Neuronal stem cell (in vitro differentiated cells): ENCODE measurements around the gene SERPINA3.
A peak's percentile ranks its signal among the peaks of the same experiment; 100 is the strongest.

ENCODE experiments used
- DNase-seq: peaks from one replicate; pipeline ENCODE4 v3.0.0-alpha.2; 2013; ENCODE audit warnings: low spot score
- H2AFZ ChIP-seq: one replicate; pipeline ENCODE4 v1.6.1; 2013; ENCODE audit warnings: mild to moderate bottlenecking, low read length, inconsistent platforms
- H2AK5ac ChIP-seq: 2 replicates; pipeline ENCODE4 v1.6.1; 2013; ENCODE audit warnings: low read depth, mild to moderate bottlenecking, inconsistent platforms, low read length, moderate library complexity, mixed read lengths
- H2BK120ac ChIP-seq: 2 replicates; pipeline ENCODE4 v1.6.1; 2013; ENCODE audit warnings: low read depth, mild to moderate bottlenecking, inconsistent platforms, low read length, moderate library complexity, mixed read lengths
- H2BK12ac ChIP-seq: one replicate; pipeline ENCODE4 v1.6.1; 2013; ENCODE audit warnings: low read length, inconsistent platforms
- H2BK15ac ChIP-seq: 2 replicates; pipeline ENCODE4 v1.6.1; 2013; ENCODE audit warnings: mild to moderate bottlenecking, low read length, inconsistent platforms, mixed read lengths
- H2BK5ac ChIP-seq: one replicate; pipeline ENCODE4 v1.6.1; 2013; ENCODE audit warnings: inconsistent platforms, mild to moderate bottlenecking, low read length, moderate library complexity
- H3K14ac ChIP-seq: one replicate; pipeline ENCODE4 v1.6.1; 2013; ENCODE audit warnings: low read length, inconsistent platforms
- H3K18ac ChIP-seq: 2 replicates; pipeline ENCODE4 v1.6.1; 2013; ENCODE audit warnings: low read length, inconsistent platforms
- H3K23ac ChIP-seq: 2 replicates; pipeline ENCODE4 v1.6.1; 2013; ENCODE audit warnings: low read depth, mild to moderate bottlenecking, mixed read lengths, low read length, inconsistent platforms; ENCODE audit not compliant: poor library complexity
- H3K27ac ChIP-seq: replicated peaks from 3 replicates; pipeline ENCODE4 v1.5.1; 2013; ENCODE audit warnings: low read length, inconsistent platforms
- H3K27me3 ChIP-seq, 3 experiments: 2 replicates each; pipeline ENCODE4 v1.6.1; 2013; ENCODE audit warnings: low read length in 3 of 3, mild to moderate bottlenecking in 2 of 3, inconsistent platforms in 1 of 3, low read depth in 1 of 3, mixed read lengths in 1 of 3, moderate library complexity in 1 of 3; ENCODE audit not compliant: control insufficient read depth in 3 of 3, insufficient read depth in 3 of 3
- H3K36me3 ChIP-seq, 2 donors: replicated peaks in 1 of 2; 2 replicates each; pipeline ENCODE4 v1.6.1; 2013; ENCODE audit warnings: low read length in 2 of 2; ENCODE audit not compliant: control insufficient read depth in 2 of 2, insufficient read depth in 2 of 2
- H3K4ac ChIP-seq: 2 replicates; pipeline ENCODE4 v1.6.1; 2013; ENCODE audit warnings: inconsistent platforms, mild to moderate bottlenecking, low read length, moderate library complexity
- H3K4me1 ChIP-seq, 2 donors: 1 replicate in 1 of 2; 2 replicates in 1 of 2; pipeline ENCODE4 v1.6.1; 2013; ENCODE audit warnings: low read length in 2 of 2, low read depth in 1 of 2; ENCODE audit not compliant: control insufficient read depth in 2 of 2, insufficient read depth in 1 of 2
- H3K4me2 ChIP-seq: one replicate; pipeline ENCODE4 v1.6.1; 2013; ENCODE audit warnings: mild to moderate bottlenecking, low read length, inconsistent platforms; ENCODE audit not compliant: insufficient read depth, poor library complexity, severe bottlenecking
- H3K4me3 ChIP-seq, 2 donors: 2 replicates each; pipeline ENCODE4 v1.5.1; 2013; ENCODE audit warnings: low read length in 2 of 2, mild to moderate bottlenecking in 2 of 2, inconsistent platforms in 1 of 2, moderate library complexity in 1 of 2
- H3K79me1 ChIP-seq: one replicate; pipeline ENCODE4 v1.6.1; 2013; ENCODE audit warnings: low read depth, mild to moderate bottlenecking, inconsistent platforms, low read length, moderate library complexity
- H3K9ac ChIP-seq: one replicate; pipeline ENCODE4 v1.6.1; 2013; ENCODE audit warnings: mild to moderate bottlenecking, low read depth, low read length, inconsistent platforms; ENCODE audit not compliant: poor library complexity
- H3K9me3 ChIP-seq, 2 donors: replicated peaks in 1 of 2; 2 replicates each; pipeline versions ENCODE3 to v1.6.1; 2013; ENCODE audit warnings: low read length in 2 of 2, mild to moderate bottlenecking in 2 of 2, inconsistent platforms in 1 of 2, low read depth in 1 of 2, mixed read lengths in 1 of 2, moderate library complexity in 1 of 2; ENCODE audit not compliant: control insufficient read depth in 2 of 2, insufficient read depth in 1 of 2
- H4K8ac ChIP-seq: one replicate; pipeline ENCODE4 v1.6.1; 2013; ENCODE audit warnings: low read depth, mild to moderate bottlenecking, inconsistent platforms, low read length, moderate library complexity
- H4K91ac ChIP-seq: one replicate; pipeline ENCODE4 v1.6.1; 2013; ENCODE audit warnings: low read length, low read depth, mild to moderate bottlenecking, inconsistent platforms; ENCODE audit not compliant: poor library complexity
- WGBS, 2 donors: extraction: QIAGEN DNeasy Blood & Tissue Kit; methylation state at CpG; one replicate each; pipeline ENCODE4 v1.1.7; 2013; ENCODE audit warnings: missing lambda C conversion rate in 2 of 2, mixed read lengths in 1 of 2; ENCODE audit not compliant: insufficient read length in 2 of 2, insufficient replicate concordance in 1 of 2; ENCODE audit errors: extremely low coverage in 2 of 2; 5-methylcytosine and 5-hydroxymethylcytosine counted together

The SERPINA3 gene

GRCh38 chr14:94615254-94615653 is 3.1 kb downstream of the SERPINA3 start:
- no peaks in the 10 kb centered on the region for H3K27me3 ChIP-seq
- H4K91ac ChIP-seq, result no peak overlapping the region
- H2AK5ac ChIP-seq, result no peak overlapping the region
- H2BK120ac ChIP-seq, result no peak overlapping the region
- H2BK12ac ChIP-seq, result no peak overlapping the region
- no peak overlapping the region for H3K27ac ChIP-seq
- H3K18ac ChIP-seq, result no peak overlapping the region
- H3K36me3 ChIP-seq, result no peaks in the 10 kb centered on the region
- H4K8ac ChIP-seq, result no peak overlapping the region
- no peak for DNase-seq
- no peak overlapping the region for H2AFZ ChIP-seq
- no peak overlapping the region for H2BK15ac ChIP-seq
- no peak overlapping the region for H3K14ac ChIP-seq
- peaks cover 0 to 9% of the 10 kb centered on the region in 2 donors for H3K4me1 ChIP-seq
- H3K4ac ChIP-seq, result no peak overlapping the region
- no peak overlapping the region for H3K4me3 ChIP-seq
- no CpG with 5 or more reads among the region's 3 CpGs for WGBS, 2 donors
- H3K23ac ChIP-seq, result no peak overlapping the region
- H3K9ac ChIP-seq, result no peak overlapping the region
- H3K4me2 ChIP-seq, result no peak overlapping the region
- no peak overlapping the region for H2BK5ac ChIP-seq
- H3K79me1 ChIP-seq, result no peaks in the 10 kb centered on the region
- peaks cover 9 to 11% of the 10 kb centered on the region in 2 donors for H3K9me3 ChIP-seq

- no CpG with 5 or more reads among the region's 8 CpGs for WGBS, 2 donors
- Histone ChIP-seq H2BK15ac (no peak overlapping the region), H2BK120ac (no peak overlapping the region), H3K9me3 (peaks cover 9 to 11% of the 10 kb centered on the region in 2 donors), H3K79me1 (no peaks in the 10 kb centered on the region), H2BK12ac (no peak overlapping the region), H3K4ac (no peak overlapping the region), H3K36me3 (no peaks in the 10 kb centered on the region), H2AK5ac (peak overlapping the region; percentile 21), H3K4me3 (no peak overlapping the region), H3K27me3 (no peaks in the 10 kb centered on the region), H2AFZ (no peak overlapping the region), H2BK5ac (no peak overlapping the region), H3K4me2 (no peak overlapping the region), H4K8ac (no peak overlapping the region), H3K9ac (peak overlapping the region; percentile 9), H3K4me1 (peaks cover 0 to 9% of the 10 kb centered on the region in 2 donors), H3K23ac (peak overlapping the region; percentile 38), H3K14ac (no peak overlapping the region), H3K18ac (peak overlapping the region; percentile 17), H3K27ac (no peak overlapping the region), H4K91ac (no peak overlapping the region)
- DNase-seq, result no peak
These were observed 3.8 kb downstream of the SERPINA3 start for GRCh38 chr14:94615823-94616570.

GRCh38 chr14:94617366-94617941 is 5.3 kb downstream of the SERPINA3 start:
- Histone ChIP-seq H3K27me3 (no peaks in the 10 kb centered on the region), H4K91ac (no peak overlapping the region), H3K9ac (no peak overlapping the region), H3K4me3 (no peak overlapping the region), H2AFZ (no peak overlapping the region), H2BK5ac (no peak overlapping the region), H2AK5ac (no peak overlapping the region), H3K79me1 (no peaks in the 10 kb centered on the region), H3K23ac (no peak overlapping the region), H3K4ac (no peak overlapping the region), H3K4me2 (no peak overlapping the region), H2BK15ac (no peak overlapping the region), H3K4me1 (peaks cover 0 to 8% of the 10 kb centered on the region in 2 donors), H3K18ac (no peak overlapping the region), H3K9me3 (peaks cover 9 to 11% of the 10 kb centered on the region in 2 donors), H2BK12ac (no peak overlapping the region), H4K8ac (no peak overlapping the region), H2BK120ac (no peak overlapping the region), H3K14ac (no peak overlapping the region), H3K36me3 (no peaks in the 10 kb centered on the region), H3K27ac (no peak overlapping the region)
- no peak for DNase-seq
- WGBS, 2 donors, result no CpG with 5 or more reads among the region's 5 CpGs

GRCh38 chr14:94617988-94618822 is 6.0 kb downstream of the SERPINA3 start:
- no peaks in the 10 kb centered on the region for H3K27me3 ChIP-seq
- no peak overlapping the region for H2AFZ ChIP-seq
- H3K23ac ChIP-seq, result no peak overlapping the region
- H2BK12ac ChIP-seq, result no peak overlapping the region
- no peaks in the 10 kb centered on the region for H3K36me3 ChIP-seq
- peaks cover 0 to 3% of the 10 kb centered on the region in 2 donors for H3K4me1 ChIP-seq
- H3K4me2 ChIP-seq, result no peak overlapping the region
- no peak for DNase-seq
- H3K9me3 ChIP-seq, result peaks cover 9 to 11% of the 10 kb centered on the region in 2 donors
- H2BK120ac ChIP-seq, result no peak overlapping the region
- H3K27ac ChIP-seq, result no peak overlapping the region
- H2BK15ac ChIP-seq, result no peak overlapping the region
- H4K8ac ChIP-seq, result no peak overlapping the region
- no peak overlapping the region for H3K18ac ChIP-seq
- H2AK5ac ChIP-seq, result no peak overlapping the region
- no peak overlapping the region for H4K91ac ChIP-seq
- H3K79me1 ChIP-seq, result no peaks in the 10 kb centered on the region
- WGBS, 2 donors, result no CpG with 5 or more reads among the region's 3 CpGs
- no peak overlapping the region for H3K4me3 ChIP-seq
- H3K14ac ChIP-seq, result no peak overlapping the region
- no peak overlapping the region for H3K4ac ChIP-seq
- H3K9ac ChIP-seq, result no peak overlapping the region
- H2BK5ac ChIP-seq, result no peak overlapping the region
